ENCODE measurements around the gene JAZF1. TPM values are rescaled to one million over a fixed set of nuclear protein-coding genes. Genes with fewer than 3 reads are reported as not detected.
"Not testable (repeated sequence)": the region's sequence is repeated elsewhere in the genome, so short reads cannot be mapped to it uniquely, and the experiment has no call there.

The JAZF1 gene
- total RNA-seq, 1 donor from 2014 or later, result 4.7 TPM

DNA sequence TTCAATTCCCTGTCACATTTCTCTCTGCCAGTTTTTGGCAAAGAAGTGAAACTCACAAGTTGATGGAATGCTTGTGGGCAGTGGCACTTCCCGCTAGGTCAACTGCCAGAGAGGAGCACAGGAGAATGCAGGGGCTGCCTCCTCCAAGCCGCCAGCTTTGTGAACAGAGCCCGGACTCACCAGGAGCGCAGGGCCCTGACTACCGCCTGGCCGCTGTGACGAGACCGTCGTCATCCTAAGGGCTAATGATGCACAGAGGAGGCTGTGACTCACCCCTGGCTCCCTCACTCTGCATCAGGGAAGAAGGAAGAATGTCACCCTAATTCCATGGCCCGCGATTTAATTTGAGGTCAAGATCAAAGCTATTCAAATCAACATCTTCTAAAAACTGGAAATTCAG is 316.7 kb downstream of the JAZF1 start:
- intact Hi-C loops (cut with micrococcal nuclease), result no loop called here

DNA sequence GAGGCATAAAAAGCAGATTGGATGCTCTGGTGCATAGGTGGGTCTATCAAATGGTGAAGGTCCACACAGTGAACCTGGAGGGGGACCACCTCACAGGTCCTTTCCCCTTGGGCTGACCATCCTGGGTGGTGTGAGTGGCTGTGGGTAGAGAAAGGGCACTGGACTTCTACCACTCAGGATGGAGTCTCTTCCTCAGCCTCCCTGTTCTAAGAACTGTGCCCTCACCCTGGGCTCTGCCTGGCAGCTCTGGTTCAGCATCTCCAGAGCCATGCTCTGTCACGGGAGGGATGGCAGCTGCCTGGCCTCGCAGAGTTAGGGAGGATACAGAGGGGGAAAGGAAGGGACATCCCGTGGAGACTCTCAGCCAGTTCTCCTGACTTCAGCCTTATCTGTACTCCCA is 318.8 kb downstream of the JAZF1 start:
- intact Hi-C loops (cut with micrococcal nuclease), result no loop called here

DNA sequence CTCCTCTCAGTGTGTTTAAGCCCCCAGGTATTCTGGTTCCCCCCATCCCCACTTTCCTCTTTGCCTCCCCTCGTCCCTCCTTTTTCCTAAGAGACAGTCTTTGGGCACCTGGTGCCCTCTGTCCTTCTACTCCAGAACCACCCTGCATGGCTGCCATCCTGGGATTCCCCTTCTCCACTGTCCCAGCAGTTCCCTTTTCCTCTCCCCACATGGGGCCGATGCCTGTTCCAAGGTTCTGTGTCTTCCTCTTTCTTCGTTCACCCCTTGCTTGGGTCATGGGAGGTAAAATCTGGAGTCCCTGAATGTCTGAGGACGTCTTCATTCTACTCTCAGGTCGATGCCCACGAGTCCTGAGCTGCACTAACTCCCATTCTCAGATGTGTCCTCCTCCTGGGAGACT is 319.8 kb downstream of the JAZF1 start:
- intact Hi-C loops (cut with micrococcal nuclease), result no loop called here

DNA sequence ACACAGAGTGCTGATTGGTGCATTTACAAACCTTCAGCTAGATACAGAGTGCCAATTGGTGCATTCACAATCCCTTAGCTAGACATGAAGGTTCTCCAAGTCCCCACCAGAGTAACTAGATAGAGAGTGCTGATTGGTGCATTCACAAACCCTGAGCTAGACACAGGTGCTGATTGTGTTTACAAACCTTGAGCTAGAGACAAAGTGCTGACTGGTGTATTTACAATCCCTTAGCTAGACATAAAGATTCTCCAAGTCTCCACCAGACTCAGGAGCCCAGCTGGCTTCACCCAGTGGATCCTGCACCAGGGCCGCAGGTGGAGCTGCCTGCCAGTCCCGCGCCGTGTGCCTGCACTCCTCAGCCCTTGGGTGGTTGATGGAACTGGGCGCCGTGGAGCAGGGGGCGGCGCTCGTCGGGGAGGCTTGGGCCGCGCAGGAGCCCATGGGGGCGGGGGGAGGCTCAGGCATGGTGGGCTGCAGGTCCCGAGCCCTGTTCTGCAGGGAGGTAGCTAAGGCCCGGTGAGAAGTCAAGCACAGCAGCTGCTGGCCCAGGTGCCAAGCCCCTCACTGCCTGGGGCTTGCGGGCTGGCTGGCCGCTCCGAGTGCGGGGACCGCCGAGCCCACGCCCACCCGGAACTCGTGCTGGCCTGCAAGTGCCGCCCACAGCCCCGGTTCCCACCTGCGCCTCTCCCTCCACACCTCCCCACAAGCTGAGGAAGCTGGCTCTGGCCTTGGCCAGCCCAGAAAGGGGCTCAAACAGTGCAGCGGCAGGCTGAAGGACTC is 323.7 kb downstream of the JAZF1 start:
- intact Hi-C loops (cut with micrococcal nuclease), result not testable (repeated sequence)

DNA sequence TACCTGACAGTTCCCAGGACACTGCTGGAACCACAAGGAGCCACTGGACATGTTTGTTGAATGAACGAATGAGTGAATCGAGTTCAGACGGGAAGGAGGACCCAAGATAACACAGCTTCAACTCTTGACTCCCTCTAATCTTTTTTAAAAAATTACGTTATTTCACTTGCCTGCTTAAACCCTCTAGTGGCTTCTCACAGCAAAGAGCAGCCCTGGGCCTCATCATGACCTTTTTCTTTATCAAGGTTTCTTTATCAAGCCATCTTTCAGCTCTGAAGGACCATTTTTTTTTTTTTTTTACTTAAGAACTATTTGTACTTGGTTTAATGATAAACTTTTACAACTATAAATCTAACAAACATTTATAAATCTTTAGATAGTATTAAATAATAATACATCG is 330.1 kb downstream of the JAZF1 start:
- intact Hi-C loops (cut with micrococcal nuclease), result no loop called here

DNA sequence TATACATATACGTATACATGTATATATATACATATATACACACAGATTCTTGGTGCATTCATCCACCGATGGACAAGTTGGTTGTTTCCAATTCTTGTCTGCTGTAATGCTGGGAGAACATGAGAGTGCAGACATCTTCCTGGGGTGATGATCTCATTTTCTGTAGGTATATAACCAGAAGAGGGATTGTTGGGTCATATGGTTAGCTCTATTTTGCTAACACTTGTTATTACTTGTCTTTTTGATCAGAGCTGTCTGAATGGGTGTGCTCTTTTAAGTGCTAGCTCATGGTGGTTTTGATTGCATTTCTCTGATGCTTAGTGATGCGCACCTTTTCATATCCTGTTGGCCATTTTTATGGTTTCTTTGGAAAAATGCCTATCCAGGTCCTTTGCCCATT is 334.2 kb downstream of the JAZF1 start:
- intact Hi-C loops (cut with micrococcal nuclease), result no loop called here

DNA sequence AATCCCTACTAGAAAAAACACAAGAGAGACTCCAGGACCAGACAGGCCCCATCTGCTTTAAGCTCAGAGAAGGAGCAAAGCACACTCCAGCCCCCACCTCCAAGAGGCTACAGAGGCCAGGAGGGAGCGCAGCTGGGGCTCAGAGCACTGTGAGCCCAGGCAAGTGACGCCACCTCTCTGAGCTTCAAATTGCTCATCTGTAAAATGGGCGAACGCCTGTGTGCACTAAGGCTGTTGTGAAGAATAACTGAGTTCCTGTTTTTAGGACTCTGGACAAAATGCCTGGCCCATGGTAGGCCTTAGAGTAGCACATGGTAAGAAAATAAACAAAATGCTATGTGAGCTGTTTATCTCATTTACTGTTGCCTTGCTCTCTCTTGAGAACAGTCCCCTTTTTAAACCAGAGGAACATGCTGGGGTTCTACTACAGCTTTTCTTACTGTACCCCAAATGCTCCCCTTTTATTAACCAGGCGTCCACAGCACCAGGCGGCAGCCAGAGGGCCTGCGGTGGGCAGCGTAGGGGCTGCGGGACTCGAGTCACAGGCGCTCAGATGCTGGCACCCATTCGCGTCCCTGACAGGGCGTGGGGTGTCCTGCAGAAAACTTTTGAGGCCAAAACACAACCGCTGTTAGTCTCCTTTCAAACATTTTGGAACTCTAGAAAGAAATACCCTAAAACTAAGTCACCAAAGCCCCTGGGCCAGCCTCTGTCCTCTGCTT is 336.9 kb downstream of the JAZF1 start:
- intact Hi-C loops (cut with micrococcal nuclease), result no loop called here

DNA sequence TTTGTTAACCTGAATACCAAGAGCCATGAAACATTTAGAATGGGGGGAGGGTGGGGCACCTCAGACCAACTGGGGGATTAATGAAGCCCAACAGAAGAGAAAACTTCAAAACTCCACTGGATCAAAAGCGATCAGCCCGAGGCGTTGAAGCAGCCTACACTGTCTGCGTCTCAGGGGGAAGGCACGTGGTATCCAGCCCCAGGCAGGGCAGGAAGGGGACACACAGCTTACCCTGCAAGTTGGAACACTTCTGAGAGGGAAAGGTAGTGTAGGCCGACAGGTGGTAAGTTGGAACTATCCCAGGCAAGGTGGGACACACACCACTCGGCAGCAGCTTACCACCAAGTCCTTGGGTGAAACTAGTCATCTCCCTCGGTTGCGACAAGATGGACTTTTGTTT is 337.7 kb downstream of the JAZF1 start:
- intact Hi-C loops (cut with micrococcal nuclease), result no loop called here

DNA sequence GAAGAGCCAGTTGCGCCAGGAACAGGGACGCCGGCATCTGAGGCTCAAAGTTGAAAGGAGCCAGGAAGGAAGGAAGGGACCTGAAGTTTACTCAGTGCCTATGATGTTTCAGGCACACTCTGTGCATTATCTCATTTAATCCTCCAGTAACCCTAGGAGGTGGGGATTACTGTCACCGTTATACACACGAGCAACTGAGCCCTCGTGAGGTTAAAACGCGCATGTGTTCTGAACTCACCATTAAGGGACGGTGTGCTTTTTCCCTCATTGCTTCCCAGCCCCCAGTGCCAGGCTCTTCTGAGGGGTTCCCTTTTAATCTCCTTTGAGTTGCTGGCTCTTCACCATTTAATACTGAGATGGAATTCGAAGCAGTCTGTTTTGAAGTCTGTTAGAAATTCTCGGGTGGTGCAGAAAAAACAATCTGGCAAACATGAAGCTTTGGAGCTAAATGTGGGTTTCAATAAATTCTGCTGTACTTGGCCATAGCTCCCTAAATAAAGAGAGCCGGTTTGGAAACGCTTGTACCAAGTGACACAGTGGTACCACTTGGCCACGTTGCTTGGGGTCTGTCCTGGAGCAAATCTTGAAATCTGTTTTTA is 338.4 kb downstream of the JAZF1 start:
- intact Hi-C loops (cut with micrococcal nuclease), result no loop called here

DNA sequence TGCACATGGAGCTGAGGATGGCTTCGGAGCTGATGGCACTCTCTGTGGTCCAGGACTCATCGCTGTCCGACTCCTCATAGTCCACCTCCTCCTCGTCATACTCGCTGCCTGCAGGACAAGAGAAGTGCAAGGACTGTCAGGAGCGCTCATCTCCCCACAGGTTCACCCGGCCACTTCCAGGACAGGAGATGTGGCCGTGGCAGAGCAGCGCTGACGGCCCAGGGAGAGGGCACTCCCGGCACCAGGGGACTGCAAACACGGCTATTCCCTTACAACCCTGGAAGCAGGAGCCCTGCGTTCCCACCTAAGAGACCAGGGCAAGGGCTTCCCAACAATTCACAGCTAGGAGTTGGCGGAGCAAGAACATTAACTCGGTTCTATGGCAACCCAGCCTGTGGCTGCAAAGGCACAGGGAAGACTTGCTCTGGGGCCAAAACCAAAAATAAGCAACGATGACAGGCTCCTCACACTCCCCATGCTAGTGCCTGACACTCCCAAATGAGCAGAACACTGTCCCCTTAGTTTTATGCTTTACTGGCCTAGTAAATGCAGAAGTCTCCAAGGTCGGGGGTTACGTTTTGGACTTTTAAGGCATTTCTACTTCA is 339.7 kb downstream of the JAZF1 start:
- intact Hi-C loops (cut with micrococcal nuclease), result no loop called here

DNA sequence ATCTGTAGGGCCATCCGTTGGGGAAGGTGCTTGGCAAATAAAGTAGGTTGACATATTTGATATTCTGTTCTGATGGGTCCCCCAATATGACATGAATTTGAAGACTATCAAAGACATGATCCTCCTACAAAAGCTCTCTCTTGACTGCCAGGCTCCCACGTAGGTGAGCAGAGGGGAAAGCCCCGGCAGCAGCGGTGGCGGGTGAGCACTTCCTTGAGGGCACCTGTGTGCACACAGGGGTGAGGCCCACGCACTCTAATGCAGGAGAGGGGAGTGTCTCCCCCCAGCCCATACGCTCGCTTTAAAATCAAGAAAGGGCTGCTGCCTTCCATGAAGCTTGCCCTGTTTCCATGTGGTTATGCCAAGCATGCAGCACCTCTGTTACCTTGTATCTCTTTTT is 340.3 kb downstream of the JAZF1 start:
- intact Hi-C loops (cut with micrococcal nuclease), result no loop called here

DNA sequence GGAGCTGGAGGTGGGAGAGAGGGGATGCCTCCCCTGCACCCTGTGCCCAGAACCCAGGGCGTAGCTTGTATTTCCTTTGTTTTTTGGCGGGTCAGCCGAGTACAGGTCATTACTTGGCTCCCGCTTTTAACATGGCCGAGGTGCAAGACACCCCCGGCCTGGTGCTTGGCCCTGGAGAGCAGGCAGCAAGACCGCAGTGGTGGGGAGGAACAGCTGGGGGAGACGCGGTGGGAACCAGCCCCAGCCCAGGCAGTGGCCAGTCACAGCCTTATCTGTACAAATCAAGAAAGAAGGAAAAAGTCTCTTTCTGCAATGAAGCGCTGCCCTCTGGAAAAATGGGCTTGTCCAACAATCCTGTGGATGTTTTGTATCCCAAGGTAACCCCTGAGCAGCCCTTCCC is 341.5 kb downstream of the JAZF1 start:
- intact Hi-C loops (cut with micrococcal nuclease), result no loop called here

DNA sequence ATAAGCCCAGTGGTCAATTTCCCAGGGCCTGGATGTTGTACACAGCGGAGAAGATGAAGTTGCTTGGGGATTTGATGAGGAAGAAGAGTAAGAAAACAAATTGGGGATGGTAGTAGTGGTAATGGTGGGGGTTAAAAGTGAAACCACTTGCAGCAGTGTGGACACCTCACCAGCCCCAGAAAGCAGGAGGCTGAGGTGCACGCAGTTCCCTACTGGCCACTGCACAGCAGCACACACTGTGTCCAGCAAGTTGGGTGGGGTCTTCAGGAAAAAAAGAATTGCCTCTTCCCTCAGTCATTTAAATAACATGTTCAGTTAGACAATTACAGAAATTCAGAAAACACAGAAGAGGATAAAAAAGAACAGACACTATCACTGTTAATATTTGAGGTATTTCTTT is 344.1 kb downstream of the JAZF1 start:
- intact Hi-C loops (cut with micrococcal nuclease), result no loop called here

DNA sequence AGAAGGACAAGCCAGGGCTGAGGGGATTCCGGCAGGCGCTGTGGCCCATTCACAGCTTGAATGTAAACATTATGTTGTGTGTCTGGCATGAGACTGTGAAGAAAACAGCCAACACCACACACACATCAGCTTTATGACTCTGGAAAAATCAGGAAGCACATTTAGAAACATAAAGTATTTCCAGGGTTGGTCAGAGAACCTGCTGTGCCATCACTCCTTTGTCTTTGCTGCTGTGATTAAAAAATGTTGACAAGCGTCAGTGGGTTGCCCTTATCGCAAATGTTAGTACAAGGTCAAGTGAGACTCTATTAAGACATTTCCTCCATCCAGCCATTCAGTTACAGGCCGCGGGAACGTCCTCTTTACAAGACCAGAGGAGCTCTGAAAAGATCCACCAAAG is 345.2 kb downstream of the JAZF1 start:
- intact Hi-C loops (cut with micrococcal nuclease), result no loop called here

DNA sequence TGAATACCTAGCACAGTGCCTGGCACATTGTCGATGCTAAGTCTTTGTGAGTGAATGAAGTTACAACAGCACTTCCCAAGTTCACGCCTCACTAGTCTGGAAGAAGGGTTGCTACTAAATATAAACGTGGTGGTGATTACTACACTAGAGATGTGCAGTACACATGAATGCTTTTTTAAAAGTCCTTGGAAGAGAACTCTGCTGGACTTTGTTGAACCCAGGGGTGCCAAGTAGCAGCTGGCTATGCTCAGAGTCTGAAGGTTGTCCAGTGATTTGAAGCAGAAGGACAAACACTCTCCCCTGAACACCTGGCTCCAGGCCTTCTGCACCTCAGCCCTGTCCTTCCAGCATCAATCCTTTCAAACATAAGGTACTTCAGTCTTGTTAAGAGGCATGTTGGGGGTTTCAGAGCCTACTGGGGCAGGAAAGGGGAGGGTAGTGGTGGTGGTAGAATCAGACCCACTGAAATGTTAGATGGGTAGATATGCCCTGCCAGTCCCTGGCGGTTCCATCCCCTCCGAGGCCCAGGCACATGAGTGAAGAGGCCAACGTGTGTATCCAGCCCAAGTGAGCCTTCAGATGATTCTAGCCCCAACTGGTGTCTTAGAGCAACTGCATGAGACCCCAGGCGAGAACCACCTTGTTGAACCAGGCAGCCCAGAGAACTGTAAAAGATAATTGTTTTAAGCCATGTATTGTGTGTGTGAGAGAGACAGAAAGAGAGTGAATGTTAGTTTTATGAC is 346.2 kb downstream of the JAZF1 start:
- intact Hi-C loops (cut with micrococcal nuclease), result no loop called here

DNA sequence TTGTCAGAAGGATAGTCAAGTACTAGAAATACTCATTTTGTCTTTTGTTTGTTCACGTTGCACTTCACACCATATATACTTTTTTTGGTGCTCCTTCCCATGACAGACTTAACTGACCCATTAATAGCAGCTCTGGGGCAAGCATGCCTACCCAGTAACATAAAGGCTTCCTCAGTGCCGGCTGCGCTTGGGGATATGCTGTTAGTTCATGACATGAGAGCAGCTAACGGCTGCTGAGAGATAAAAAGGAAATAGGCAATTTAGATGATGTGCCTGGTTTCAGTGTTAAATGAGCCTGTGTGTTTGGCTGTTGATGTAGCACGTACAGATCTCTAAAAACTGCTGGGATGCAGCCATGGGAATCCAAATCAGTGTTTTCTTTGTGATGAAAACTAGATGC is 354.2 kb downstream of the JAZF1 start:
- intact Hi-C loops (cut with micrococcal nuclease), result no loop called here

DNA sequence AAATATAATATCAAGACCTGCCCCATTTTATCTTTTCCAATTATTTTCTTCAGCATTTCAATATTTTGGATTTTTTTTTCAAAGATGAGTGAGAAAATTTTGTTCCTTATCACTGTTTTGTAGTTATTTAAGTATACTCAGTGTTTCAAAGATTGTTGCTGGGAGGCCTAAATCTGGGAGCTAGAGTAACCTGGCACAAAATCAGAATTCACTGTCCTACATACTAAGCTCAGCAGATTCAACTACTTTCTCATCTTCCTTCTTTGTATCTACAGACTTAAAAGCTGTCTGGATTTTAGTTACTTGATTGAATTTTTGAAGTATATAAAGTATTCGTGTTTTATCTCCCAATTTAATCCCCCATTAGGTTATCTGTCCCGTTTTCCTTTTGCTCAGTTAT is 354.7 kb downstream of the JAZF1 start:
- intact Hi-C loops (cut with micrococcal nuclease), result no loop called here

DNA sequence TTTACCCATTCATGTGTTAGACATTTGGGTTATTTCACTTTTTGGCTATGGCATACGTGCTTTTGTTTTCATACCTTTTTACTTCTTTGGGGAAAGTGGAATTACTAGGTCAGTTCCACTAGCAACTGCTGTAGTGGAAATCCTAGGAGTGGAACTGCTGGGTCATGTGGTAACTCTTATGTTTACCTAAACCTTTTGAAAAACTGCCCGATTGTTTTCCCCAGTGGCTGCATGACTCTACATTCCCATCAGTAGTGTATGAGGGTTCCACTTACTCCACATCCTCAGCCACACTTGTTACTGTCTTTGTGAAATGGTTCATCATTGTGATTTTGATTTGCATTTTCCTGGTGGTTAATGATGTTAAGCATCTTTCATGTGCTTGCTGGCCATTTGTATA is 358.4 kb downstream of the JAZF1 start:
- intact Hi-C loops (cut with micrococcal nuclease), result no loop called here

DNA sequence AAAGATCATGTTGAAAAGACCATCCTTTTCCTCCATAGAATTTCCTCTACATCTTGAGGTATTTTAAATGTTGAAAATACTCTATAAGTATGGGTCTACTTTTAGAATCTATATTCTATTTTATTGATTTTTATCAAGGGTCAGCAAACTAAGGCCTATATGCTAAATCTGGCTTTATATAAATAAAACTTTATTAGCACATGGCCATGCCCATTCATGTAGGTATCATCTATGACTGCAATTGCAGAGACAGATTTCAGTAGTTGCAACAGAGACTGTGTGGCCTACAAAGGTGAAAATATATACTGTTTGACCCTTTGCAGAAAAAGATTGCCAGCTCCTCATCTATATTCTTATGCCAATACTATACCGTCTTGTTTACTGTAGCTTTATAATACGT is 367.9 kb downstream of the JAZF1 start:
- intact Hi-C loops (cut with micrococcal nuclease), result no loop called here

DNA sequence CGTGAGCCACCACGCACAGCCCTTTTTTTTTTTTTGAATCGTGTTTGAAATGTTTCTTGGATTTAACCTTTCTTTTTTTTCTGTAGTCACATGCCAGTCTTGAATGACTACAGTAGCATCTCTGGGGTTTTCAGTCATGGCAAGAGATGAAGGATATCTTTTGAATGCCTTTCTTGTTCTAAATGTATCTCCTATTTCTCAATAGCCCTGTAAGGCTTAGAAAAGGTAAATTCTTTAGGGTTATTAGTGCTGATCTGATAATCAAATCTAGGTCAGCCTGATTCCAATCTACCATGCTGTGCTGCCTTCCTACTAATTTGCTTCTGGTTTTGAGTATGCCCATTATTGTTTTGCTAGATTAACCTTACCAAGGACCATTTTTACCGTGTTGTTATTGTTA is 370.4 kb downstream of the JAZF1 start:
- intact Hi-C loops (cut with micrococcal nuclease), result no loop called here

DNA sequence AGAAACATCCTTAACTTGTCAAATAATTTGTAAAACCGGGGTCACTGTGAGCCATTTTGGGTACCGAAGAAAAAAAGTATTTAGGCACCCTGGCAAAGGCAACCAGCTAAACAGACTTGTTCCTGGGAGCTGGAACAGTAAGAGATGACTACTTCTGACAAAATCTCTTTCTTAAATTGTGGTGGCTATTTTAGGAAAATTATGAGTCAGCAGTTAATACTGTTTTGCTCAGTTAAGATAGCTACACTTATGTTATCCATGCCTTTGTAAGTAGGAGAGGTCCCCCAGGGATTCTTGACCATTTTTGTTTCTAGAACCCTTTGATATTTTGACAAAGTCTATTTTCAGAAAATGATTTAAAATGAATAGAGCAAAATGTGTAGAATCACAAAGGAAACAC is 372.0 kb downstream of the JAZF1 start:
- intact Hi-C loops (cut with micrococcal nuclease), result no loop called here

DNA sequence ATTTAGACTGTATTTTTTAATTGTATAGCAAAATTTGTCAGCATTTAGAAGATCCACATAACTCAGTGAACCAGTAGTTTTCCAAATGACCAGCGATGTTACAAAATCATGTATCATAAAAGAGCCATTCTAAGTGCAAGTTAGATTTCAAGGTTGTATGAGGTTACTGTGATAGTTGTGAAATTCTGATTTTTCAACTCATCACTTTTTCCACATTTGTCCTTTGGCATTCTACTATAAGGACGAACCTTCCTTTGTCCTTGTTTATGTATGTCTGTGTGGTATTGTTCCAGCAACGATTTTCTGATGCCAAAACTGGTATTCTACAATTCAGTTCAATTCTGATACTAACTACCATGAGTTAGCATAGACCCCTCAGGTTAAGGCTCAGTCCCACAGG is 376.5 kb downstream of the JAZF1 start:
- intact Hi-C loops (cut with micrococcal nuclease), result no loop called here

Data from T-helper 1 cell treated with Interleukin-12 subunit alpha and Interleukin-12 subunit beta and Interleukin-4 antibody, amounts not matched to agents 30 ng/mL and 1 ng/mL, for 36 hours (primary cell).